NCI-H524 (cell line): ENCODE measurements around the gene SUGCT.

Source experiments
- DNase-seq, 2 experiments: peaks; one replicate each; lab custom pipeline; 2025; lab: John Stamatoyannopoulos, UW

The SUGCT gene

GRCh38 chr7:40879941-40880543 lies 745.2 kb downstream of the SUGCT start:
- no peak for DNase-seq

- no peak for DNase-seq
These were observed 745.8 kb downstream of the SUGCT start for GRCh38 chr7:40880581-40880980.

- DNase-seq, result no peak
These were observed 746.7 kb downstream of the SUGCT start for GRCh38 chr7:40881405-40881926.

GRCh38 chr7:40882071-40882658 lies 747.4 kb downstream of the SUGCT start:
- no peak for DNase-seq

GRCh38 chr7:40883826-40884225 lies 749.0 kb downstream of the SUGCT start:
- DNase-seq, result no peak

GRCh38 chr7:40884241-40884640 lies 749.4 kb downstream of the SUGCT start:
- DNase-seq, result no peak

- no peak for DNase-seq
These were observed 750.7 kb downstream of the SUGCT start for GRCh38 chr7:40885503-40885902.

- DNase-seq, result no peak
These were observed 752.3 kb downstream of the SUGCT start for GRCh38 chr7:40887099-40887498.

GRCh38 chr7:40888499-40888898 lies 753.7 kb downstream of the SUGCT start:
- no peak for DNase-seq

GRCh38 chr7:40889099-40889498 lies 754.3 kb downstream of the SUGCT start:
- no peak for DNase-seq

- DNase-seq, result no peak
These were observed 754.7 kb downstream of the SUGCT start for GRCh38 chr7:40889539-40889938.

- DNase-seq, result no peak
These were observed 755.4 kb downstream of the SUGCT start for GRCh38 chr7:40890088-40890692.

- no peak for DNase-seq
These were observed 756.4 kb downstream of the SUGCT start for GRCh38 chr7:40891232-40891631.

GRCh38 chr7:40899151-40899550 lies 764.3 kb downstream of the SUGCT start:
- no peak for DNase-seq

- no peak for DNase-seq
These were observed 765.1 kb downstream of the SUGCT start for GRCh38 chr7:40899636-40900507.

- no peak for DNase-seq
These were observed 769.1 kb downstream of the SUGCT start for GRCh38 chr7:40903872-40904271.

GRCh38 chr7:40907286-40907685 lies 772.5 kb downstream of the SUGCT start:
- no peak for DNase-seq

GRCh38 chr7:40909346-40909980 lies 774.7 kb downstream of the SUGCT start:
- no peak for DNase-seq
